ENCODE data around the gene ANKRD44.
"Not testable (repeated sequence)": the region's sequence is repeated elsewhere in the genome, so short reads cannot be mapped to it uniquely, and the experiment has no call there.

ANKRD44 gene

DNA sequence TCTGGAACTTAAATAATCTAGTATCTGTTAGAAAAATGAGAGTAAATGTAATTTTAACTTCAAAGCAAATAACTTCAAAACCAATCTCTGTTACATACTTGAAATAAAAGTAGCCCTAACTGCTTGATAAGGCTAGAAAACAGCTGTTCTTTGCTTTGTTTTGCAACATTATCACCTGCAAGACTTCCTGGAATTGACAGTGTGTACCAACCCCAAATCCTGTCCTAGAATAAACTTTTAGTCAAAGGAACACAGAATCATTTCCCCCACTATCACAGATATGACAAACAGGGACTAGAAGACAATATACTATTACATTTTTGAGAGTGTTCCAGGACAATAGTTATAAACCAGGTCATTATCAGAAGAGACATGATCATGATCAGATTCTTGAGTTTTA is 278.8 kb downstream of the ANKRD44 start:
- no peak for DNase-seq (ENCODE audit: low read depth in 2 of 2)

DNA sequence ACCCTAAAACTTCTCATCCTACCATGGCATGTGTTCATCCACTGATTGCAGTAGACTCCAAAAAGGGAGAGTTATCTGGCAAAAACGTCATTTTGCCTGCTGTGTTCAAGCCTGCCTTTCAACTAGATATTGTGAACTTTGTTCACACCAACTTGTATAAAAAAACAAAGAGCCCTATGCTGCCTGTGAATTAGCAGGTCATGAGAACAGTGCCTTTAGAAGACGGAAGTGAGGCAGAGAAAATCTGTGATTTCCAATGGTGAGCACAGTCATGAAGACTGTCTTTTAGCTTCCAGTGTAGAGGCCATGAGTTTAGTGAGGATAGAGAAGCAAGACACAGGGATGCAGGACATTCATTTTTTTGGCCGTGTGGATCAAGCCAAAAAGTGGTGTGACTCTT is 280.5 kb downstream of the ANKRD44 start:
- no peak for DNase-seq (ENCODE audit: low read depth in 2 of 2)

DNA sequence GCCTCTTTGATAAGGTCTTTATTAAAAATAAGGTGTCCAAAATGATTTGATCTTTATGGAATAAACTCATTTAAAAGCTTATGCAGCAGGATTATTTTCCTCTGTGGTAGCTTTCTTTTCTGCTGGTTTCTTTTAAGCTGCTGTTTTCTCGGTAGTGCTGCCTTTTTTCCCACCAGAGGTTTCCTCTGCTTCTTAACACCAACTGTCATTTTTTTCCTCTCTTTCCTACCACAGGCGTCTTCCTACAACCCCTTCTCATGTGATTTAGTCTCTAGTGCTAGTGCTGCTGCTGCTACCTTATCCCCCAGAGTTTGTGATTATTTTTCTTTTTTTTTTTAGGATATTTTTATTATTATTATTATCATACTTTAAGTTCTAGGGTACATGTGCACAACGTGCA is 281.9 kb downstream of the ANKRD44 start:
- DNase-seq (ENCODE audit: low read depth in 2 of 2) = no peak

DNA sequence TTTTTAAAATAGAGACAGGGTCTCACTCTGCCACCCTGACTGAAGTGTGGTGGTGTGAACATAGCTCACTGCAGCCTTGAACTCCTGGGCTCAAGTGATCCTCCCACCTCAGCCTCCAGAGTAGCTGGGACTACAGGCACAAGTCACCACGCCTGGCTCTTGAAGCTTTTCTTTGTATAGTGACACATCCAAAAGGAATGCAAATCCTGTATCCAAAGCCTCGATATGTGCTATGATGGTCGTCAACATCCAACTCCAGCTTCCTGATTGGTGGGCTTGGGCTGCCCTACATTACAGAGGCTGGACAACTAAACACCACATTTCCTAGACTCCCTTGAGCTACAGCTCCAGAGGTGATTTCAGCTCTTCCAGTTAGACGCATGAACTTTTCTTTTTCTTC is 282.4 kb downstream of the ANKRD44 start:
- no peak for DNase-seq (ENCODE audit: low read depth in 2 of 2)

DNA sequence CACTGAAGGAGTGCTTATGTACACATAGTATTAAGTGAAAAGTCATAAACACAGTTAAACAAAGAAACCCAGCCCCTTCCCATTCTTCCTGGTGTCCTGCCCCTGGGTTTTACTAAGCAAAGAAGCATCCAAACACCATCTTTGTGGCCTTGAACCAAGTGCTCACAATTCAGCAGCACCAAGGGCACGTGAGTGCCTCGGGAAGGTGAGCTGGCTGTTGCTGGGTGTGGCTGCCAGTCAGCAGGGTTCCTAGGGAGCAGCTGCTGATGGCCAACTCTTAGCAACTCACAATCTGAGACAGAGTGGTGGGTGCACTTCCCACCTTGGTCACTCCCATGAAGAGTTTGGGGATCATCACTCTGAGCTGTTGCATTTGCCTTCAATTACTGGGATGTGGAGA is 286.4 kb downstream of the ANKRD44 start:
- no peak for DNase-seq (ENCODE audit: low read depth in 2 of 2)

DNA sequence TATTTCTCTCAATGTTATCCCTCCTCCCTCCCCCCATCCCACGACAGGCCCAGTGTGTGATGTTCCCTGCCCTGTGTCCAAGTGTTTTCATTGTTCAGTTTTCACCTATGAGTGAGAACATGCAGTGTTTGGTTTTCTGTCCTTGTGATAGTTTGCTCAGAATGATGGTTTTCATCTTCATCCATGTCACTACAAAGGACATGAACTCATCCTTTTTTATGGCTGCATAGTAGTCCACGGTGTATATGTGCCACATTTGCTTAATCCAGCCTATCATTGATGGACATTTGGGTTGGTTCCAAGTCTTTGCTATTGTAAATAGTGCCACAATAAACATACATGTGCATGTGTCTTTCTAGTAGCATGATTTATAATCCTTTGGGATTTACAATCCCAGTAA is 289.7 kb downstream of the ANKRD44 start:
- DNase-seq (ENCODE audit: low read depth in 2 of 2) = not testable (repeated sequence)

DNA sequence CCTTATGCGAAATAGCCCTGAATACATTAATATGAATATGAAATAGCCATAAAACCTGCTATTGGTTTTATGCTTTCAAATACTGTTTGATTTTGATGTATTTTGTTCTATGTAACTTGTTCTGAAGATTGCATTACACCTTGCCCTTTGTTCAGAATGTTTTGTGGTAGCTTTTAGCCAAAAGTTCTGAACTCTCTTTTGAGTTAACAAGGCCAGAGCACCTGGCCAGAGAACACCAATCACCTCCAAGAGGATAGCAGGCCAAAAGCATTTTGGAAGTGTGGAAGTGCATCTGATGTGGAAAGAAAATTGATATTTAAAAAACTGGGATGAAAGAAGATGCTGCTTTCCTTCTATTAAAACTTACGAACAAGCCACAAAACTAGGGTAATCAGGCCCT is 297.5 kb downstream of the ANKRD44 start:
- DNase-seq (ENCODE audit: low read depth in 2 of 2) = no peak

DNA sequence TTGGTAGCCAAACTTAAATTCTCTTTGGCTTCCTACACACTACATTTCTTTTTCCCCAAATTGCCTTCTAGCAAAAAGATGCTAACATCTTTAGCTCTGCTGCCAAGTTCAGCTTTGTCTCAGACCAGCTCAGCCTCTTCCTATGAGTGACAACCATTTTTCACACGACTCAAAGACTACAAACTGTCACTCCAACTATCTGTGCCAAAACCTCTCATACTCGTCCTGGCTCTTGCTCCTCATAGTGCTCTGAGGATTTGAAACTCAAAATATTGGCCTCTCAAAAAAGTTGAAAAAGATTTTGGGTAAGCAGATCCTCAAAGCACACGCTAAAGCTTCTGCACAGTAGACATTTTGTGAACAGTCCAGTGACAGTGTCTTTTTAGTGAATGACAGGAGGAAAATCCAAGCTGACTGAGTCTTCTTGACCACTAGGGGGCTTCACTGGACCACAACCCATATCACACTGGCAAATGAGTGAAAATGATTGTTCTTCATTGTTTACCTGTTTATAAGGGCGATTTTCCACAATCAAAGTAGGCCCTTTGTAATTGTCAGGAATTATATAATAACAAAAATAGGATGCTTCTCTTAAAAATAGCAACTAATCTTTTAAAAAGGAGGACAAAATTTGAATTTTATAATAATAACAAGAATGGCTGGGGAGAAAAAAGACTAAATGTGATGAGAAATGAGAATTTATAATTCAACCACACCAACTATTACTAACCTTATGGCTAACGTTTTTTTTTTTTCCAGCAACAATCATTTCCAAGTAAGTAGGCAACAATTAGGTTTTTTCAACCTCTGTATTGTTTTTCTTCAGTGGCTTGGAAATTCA is 298.6 kb downstream of the ANKRD44 start:
- DNase-seq (ENCODE audit: low read depth in 2 of 2) = no peak

DNA sequence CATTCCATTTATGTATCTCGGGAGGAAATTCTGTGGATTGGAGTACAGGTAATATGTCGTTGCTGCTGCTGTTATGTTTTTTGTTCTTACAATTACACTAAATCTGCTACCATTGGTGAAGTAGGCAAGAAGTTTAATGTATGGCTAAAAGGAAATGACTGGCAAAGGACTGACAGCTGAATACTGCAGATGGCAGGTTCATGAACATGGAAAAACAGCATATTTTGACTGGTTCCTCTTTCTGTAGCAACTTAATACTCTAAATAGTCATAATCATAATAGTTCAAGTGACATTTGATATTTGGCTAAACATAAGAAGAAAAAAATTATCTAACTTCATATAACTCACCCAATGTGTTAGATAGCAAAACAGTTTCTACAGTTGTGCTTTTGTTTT is 299.6 kb downstream of the ANKRD44 start:
- DNase-seq (ENCODE audit: low read depth in 2 of 2) = no peak

DNA sequence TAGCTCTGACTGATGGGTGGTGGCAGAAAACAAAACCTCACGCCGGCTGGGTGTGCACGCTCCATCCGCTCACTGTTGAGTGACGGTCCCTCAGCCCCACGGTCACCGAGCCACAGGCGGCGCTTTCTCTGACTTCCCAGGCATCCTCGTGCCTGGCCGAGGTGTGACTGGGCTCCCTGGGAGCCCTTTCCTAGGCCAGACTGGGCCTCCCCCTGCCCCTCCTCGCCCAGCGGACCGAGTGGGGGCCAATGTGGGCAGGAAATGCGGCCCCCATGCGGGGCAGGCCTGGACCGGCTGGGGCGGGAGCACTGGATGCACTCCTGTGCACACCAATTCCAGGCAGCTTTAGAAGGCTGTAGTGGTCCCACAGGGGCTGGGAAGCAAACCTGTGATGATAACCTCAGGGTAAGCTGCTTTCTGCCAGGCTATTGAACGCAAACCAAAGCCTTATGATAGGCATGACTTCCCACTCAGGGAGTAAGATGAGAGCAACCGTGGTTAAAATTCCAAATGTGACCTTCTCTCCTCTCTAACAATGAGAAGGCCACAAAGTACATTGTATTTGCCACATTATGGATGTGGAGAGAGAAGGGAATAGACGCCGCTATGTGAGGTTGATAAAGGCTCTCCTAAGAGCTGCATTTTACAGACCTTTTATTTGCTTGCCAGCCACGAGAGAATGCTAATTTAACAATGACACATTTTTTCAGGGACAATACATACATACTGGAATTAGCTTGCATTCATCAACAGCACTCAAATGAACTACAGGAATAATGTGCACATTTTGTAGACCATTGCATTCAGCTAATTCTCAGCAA is 300.2 kb downstream of the ANKRD44 start:
- DNase-seq (ENCODE audit: low read depth in 2 of 2) = no peak

DNA sequence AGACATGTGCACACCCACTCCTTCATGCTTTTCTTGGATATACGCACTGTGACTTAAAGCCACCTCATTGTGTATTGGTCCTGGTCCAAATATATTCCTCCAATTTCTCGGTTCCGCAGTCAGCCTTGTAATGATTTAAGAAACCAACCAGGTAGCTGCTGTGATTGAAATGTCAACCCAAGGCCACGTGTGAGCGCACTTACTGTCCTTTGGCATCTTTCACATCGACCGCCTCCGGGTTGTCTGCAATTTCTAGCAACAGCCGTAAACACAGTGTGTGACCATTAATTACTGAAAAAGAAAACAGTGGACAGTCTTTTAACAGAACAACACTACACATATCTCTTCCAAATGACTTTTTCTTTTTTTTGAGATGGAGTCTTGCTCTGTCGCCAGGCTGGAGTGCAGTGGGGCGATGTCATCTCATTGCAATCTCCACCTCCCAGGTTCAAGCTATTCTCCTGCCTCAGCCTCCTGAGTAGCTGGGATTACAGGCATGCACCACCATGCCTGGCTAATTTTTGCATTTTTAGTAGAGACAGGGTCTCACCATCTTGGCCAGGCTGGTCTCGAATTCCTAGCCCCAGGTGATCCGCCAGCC is 301.7 kb downstream of the ANKRD44 start:
- not testable (repeated sequence) for DNase-seq (ENCODE audit: low read depth in 2 of 2)

DNA sequence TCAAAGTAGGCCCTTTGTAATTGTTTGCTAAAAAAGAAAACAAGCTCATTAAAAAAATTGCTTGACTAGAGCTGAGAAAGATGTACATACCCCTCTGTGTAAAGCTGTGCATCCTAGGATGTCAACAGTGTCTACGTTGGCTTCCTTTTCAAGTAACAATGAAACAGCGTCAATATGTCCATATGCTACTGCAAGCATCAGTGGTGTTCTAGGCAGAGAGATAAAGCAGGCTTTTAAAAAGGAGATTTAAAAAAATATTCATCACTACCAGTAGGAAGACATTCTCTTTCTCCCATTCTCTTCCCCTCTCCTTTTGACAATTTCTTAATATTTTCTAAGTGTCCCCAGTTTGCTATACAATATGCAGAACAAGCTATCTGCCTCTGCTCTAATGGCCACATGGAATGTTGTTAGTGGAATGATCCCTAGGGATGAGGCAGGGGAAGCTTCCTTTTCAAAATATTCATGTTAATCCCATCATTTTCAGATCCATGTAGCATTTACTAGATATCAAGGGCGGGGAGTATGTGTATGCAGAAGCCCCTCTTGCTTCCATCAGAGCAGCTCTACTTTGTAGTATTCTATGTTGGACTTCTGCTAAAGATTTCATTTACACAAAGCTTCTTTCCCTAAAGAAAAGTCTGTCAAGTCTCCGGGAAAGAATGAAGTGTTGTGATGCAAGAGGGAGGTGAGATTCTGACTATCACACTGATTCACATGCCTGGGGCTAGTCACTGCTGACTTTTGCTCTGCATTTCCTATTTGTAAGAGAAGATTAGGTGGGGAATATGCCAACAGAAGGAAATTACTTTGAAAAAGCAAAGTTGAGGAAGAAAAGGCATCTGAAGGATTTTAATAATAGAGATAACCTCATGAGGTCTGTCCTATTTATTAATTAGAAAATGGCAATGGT is 302.6 kb downstream of the ANKRD44 start:
- DNase-seq (ENCODE audit: low read depth in 2 of 2) = no peak

DNA sequence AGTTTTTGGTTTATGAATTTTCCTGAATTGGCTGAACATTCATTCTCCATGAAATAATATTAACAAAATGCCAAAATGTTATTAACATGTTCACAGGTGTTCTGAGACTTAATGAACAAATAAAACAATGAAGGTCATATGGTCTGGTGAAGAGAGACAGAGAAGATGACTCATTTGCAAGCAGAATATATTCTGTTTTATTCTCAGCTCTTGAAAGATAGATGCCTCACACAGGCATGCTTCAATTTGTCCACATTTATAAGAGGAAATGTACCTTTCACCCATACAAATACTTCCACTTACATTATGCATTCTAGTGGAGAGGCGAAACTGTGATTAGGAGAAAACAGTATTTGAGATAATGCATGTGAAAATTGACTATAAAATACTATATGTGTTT is 308.7 kb downstream of the ANKRD44 start:
- no peak for DNase-seq (ENCODE audit: low read depth in 2 of 2)

DNA sequence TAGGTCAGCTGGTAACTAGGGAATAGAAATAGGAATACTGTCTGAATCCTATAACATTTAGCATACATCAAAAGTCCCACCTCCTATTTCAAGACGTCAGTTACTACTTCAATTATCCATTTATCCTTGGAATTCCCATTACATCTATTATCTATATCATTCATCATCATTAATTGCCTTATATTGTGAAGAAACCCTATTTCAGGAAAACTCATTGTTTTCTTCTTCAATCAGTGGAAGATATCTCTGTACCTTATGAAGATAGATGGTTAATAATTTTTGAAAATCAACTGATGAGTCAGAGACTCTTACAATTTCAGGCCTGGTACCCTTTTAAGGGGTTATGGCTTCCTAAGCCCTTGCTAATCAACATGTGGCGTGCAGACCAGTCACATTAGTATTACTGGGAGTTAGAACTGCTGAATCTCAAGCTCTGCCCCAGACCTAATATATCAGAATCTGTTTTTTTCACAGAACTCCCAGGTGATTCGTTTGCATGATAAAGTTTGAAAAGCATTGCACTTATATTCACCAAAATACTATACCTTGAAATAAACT is 314.7 kb downstream of the ANKRD44 start:
- no peak for DNase-seq (ENCODE audit: low read depth in 2 of 2)

DNA sequence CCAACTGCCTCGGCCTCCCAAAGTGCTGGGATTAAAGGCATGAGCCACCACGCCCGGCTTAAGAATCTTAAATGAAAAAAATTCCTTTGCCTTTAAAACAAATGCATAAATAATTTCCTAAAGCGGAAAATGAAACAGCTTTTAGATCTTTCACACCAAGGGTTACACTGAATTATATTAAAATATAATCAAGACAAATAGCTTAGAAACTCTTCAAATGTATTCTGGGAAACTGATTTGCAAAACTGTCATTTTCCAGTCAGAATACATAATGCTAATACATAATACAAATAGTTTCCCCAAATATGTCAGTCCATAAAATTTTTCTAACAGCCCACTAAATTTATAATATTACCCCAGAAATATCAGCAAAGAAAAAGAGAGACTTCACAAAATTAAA is 315.8 kb downstream of the ANKRD44 start:
- DNase-seq (ENCODE audit: low read depth in 2 of 2) = no peak

DNA sequence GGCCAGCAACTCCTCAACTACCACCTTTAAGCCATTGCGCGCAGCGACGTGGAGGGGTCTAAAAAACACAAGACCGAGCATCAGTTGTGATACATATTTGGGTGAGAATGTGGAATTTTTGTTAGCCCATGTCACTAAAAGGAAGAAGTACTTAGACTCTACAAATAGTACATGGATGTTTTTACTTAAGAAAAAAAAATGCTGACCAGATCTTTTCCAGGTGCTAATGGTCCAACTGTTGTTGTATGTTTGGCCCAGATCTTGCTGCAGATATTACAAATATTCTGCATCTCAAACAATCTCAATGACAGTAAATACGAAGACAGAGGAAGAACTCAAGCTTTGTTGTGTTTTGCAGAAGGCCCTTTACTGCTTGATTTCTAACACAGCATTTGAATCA is 317.0 kb downstream of the ANKRD44 start:
- no peak for DNase-seq (ENCODE audit: low read depth in 2 of 2)

DNA sequence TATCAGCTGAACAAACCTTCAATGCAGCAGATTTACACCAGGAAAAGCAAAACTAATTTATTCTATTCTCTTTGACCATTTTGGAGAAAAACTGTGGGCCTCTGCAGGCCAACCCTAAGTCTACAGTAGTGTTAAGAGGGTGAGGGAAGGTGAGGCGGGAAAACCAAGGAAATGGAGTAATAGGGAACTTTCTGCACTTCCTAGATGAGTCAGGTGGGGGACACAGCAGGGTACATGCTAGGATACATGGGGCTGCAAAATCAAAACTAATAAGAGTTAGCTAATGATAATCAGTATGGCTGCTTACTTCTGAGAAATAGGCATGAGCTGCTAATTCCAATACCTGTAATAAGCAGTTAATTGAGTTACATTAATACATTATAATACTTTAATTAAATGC is 318.1 kb downstream of the ANKRD44 start:
- no peak for DNase-seq (ENCODE audit: low read depth in 2 of 2)

DNA sequence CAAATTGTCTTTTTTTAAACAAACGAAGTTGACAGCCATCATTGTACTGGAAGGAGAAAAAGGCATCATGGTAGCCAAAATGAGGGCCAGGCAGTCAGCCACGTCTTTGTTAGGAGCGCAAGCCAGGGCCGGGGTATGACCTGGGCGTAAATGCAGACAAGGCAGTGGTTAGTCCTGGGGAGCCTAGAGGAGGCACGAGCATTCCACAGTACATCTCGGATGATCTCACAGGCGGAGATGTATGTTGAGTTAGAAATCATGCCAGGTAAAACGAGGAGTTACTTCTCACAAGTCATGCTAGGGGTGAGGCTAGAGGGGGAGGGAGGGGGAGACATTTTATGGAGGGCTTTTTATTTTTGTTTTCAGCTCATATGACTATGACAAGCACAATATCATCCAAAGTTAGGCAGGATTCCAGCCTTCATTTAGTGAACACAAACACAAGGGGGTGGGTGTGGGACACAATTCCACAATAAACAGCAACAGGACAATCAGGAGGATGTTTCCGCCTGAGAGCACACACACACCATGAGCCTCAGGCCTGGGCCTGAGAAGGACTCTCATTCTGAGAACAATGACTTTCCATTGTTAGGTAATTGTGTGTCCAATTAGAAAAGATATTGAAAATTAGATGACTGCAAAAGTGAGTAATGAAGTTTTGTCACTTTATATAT is 319.7 kb downstream of the ANKRD44 start:
- DNase-seq (ENCODE audit: low read depth in 2 of 2) = no peak

DNA sequence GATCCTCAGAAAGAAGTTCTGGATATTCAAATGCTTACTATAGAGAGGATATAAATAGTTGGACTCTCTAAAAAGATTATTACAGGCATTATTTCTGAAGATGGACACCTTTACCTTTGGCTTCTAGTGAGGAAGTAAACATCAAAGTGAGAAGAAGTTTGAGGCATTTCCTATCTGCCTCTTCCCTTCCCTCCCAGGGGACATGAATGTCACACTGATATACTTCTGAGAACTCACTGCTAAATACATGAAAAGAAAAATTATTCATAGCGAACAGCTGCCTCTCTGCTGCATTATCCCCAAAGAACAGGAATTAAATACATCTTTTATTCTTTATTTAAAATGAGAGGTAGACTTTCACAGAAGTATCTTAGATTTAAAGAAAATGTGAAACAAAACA is 320.5 kb downstream of the ANKRD44 start:
- DNase-seq (ENCODE audit: low read depth in 2 of 2) = no peak

DNA sequence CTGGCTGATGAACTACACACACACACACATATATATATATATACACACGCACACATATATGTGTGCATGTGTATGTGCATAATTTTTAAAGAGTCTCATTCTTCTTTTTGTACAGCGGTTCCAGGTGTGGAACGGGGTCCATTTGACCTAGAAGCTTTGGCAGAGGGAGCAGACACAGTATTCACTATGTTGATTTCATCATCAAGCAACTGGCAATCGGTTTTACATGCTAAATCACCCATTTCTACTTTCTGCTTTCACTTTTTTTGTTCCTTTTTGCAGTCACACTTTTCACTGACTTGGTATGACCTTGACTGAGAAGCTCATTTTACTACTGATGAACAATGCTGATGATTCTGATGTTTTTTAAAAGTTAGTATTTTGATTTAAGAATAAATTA is 321.1 kb downstream of the ANKRD44 start:
- no peak for DNase-seq (ENCODE audit: low read depth in 2 of 2)

DNA sequence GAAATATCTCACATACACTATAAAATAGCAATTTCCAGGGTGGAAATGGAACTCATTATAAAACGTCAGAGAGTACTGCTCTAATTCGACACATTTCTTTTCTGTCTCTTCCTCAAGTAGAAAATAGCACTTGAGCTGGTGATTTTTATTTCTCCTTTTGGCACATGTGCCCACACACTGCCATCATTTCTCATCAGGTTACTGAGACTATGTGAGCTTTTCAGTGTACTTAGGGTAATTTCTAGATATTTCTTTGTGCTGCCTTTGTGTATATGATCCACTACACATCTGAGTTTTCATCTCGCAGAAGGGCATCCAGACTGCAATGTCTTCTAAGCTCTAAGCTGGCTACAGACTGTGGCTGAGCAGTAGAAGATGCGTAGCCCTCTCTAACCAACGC is 321.9 kb downstream of the ANKRD44 start:
- DNase-seq (ENCODE audit: low read depth in 2 of 2) = no peak
